Measurements from ENCODE around the gene KAT2B.

Gene KAT2B

DNA sequence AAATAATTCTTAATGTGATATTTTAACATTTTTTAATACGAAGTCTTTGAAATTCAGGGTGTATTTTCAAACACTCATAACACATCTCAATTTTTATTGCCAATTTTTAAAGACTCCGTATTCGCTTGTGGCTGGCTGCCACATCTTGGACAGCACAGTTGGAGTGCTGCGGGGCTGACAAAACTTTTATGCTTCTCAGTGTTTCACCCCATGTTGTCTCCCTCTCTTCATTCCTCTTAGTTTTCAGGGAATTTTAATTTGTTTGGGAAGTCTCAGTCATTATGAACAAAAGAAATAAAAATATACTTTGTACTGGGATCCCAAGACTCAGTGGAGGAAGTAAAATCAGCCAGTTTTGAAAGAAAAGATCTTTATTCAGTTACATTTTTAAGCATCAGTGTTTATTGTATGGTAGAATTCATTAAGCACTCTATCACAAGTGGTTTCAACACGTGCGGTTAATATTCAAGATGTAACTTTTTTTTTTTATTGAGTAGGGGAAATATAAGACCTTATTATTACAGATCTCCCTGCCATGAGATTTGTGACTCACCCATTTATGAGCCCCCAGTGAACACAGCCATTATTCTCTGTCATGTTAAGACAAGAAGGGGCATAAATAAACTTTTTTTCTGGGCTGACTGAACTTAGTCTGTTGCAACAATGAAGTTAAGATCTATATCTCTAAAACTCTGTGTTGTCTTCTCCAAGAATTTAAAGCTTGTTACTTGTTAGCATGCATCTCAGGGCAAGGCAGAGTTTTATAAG, 26.8 kb downstream of the KAT2B start:
- DNase-seq, result no peak

DNA sequence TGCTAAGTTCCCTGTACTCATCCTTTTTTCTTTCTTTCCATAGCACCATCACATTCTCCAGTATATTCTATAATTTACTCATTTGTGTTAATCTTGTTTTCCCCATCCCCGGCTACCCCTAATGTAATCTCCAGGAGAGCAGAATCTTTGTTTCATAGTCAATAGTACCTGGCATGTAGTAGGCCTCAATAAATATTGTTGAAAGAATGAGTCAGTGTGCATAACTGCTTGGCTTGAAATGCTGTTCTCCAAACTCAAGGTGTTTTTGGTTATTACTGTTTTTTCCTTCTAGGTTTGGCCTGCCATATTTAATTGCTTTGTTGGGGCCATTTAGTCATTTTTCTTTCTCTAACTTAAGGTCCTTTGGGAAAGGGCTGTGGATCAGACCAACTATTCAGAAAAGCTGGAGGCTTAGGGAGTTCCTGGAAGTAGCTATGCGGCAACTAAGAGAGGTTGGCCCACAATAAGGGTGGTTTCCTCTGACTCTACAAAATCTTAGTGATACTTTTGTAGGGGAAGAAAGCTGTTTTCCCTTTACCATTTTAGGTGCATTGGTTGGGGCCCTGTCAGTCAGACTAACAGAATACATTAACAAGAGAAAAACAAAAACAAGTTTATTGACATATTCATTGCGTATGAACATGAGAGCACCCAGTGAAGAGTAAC, 28.4 kb downstream of the KAT2B start:
- no peak for DNase-seq

DNA sequence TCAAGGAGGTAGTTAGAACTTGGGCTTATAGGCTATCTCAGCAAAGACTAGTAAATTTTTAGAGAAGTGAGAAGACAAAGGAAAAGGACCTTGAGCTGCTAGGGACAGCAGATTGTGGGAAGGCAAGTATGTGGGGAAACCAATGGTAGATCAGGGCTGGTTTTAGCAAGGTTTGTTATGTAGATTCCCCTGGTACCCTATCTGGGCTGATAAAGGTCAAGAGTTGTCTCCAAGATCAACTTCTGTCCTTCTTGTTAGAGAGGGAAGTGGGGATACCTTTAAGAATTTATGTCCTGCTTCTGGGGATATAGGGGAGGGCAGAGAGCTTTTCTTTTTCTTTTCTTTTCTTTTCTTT, 28.9 kb downstream of the KAT2B start:
- DNase-seq, result no peak

DNA sequence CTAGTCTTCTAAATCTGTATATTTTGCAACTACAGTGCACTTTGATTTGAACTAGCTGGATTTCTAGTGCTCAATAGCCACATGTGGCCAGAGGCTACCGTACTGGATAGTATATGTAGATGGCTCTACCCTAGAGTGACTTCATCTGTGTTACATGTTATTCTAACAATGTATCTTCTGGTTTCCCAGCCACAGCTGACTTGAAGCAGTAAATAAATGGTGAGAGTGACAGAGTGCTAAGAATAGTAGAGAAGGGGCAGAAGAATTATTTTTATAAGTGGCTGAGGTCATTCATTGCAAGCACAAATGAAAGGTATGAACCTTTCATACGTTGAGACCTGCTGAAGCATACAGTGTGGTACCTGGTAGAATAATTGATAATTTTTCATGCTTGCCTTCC, 30.9 kb downstream of the KAT2B start:
- no peak for DNase-seq

DNA sequence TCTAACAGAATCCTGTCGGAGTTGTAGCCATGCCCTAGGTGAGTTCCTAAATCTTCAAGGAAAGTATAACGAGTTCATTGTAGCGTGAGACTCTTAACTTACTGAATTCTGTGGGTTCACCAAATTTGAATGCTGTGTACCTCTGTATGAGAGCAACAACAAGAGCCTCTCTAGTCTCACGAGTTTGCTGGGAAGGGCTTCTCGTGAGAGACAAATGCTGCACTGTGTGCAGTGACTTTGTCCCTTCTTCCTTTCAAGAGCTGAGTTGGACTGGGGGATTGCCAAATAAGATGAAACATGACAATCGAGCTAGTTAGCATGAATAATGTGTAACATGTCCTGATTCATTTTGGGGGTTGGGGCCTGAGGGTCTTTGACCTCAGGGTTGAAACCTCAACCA, 32.2 kb downstream of the KAT2B start:
- DNase-seq, result no peak

DNA sequence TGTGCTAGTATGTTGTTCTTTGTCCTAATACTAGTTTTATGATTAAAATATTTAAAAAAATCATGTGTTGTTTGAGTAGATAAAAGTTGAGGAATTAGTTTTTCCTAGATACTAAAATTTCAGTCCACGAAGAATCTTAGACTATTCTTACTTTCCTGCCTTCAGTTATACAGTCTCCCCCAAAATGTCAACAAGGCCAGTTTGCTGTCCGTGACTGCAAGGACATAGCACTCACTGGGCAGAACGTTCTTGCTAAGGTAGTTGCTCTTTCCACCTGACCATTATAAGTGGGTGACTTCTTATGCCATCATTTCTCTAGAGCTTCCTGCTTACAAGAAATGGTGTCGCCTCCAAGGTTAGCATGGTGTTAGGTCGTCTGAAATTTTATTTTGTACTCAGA, 32.8 kb downstream of the KAT2B start:
- DNase-seq, result no peak

DNA sequence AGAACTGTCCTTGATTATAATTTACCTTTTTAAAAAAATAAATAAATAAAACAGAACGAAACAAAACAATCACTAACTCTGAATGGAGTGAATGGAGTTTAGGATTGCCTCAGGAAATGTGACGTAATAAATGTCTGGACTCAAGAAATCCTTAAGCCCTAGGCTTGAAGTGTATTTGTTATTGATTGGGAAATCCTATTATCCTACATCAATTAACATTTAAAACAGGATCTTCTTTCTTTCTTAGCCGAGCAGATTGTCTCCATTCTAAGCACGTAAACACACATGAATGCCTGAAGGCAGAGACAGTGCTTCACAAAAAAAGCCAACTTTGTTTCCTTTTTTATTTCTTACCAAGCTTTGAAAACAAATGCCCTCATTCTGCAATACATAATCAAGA, 33.4 kb downstream of the KAT2B start:
- DNase-seq, result no peak

DNA sequence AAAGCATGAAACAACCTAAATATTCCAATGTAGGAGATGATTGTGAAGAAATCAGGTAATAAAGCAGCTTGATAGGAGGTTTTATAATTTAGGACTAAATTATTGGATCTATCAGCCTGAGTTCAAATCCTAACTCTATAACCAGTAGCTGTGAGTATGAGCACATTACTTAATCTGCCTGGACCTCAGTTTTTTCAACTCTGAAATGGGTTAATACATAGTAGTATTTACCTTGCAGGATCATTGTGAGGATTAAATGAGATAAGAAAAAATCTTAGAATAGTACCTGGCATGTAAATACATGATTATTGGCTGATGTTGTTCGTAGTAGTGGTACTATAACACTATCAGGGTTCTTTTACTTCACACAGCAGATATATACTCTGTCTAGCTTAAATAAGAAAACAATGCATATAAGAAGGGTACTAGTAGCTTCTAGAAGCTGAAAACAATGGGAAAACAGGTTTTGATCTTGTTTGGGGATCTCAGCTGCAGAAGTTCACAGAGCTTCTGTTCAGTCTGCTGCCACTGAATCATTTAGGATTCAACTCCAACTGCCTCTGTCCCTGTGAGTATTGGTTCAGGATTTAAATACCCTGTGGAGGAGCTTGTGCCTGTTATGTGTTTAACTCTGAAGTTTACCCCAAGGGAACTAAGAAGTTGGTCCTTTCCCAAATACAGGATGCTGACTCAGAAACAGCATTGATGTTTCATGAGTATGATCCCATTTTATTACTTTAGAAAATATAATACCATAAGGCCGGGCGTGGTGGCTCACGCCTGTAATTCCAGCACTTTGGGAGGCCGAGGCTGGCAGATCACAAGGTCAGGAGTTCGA, 34.2 kb downstream of the KAT2B start:
- DNase-seq, result no peak

DNA sequence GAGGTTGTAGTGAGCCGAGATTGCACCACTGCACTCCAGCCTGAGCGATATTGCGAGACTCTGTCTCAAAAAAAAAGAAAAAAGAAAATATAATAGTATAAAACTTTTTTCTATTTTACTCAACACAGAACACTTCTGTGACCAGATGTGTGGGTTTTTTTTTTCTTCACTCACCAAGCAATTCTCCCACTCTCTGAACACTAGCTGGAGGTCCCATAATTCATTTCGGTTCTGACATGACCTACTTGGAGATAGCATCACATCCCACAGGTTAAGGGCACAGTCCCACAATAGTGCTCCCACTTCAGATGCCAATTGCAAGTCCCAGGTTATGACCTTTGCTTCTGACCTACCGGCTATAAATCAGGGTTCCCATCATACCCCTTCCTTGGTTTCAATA, 35.0 kb downstream of the KAT2B start:
- DNase-seq, result no peak

DNA sequence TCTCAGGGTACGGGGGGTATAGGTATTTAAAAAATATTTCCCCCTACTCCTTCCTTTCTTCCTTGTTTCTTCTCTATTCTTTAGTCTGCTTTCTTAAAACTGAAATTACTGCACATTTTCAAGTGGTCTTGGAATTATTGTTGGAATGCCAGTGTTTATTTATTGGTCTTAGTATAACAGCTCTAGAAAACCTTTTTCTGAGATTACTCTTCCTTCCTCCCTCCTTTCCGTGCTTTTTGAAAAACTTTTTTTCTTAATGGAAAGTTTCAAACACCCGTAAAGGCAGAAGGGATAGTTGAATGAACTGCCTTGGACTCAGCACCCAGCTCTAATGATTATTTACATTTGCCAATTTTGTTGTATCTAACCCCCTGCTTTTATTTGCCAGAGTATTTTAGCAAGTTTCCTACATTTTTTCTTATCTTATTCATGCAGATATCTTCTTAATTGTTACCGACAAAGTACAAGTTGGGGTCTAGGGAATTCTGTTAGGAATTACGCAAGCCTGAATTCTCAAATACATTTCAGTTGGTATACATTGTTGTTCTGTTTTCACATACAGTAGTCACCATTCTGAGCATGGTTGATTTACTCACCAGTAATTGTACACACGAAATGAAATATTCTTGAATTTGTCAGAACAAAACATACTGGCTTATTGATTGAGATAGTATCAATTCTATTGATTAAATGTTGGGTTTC, 36.2 kb downstream of the KAT2B start:
- DNase-seq, result no peak

DNA sequence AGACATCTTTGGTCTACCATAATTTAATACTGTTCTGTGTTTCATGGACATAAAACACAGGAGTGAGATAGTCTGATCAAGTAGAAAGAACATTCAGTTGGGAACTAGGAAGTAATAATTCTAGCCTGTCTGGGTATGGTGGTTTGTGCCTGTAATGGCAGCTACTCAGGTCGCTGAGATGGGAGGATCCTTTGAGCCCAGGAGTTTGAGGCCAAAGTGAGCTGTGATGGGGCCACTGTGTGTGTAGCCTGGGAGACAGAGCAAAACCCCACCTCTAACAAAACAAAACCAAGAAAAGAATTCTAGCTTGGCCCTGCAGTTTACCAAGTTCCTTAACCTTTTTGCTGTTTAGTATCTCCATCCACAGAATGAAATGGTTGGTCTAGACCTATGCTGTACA, 36.8 kb downstream of the KAT2B start:
- DNase-seq, result no peak

DNA sequence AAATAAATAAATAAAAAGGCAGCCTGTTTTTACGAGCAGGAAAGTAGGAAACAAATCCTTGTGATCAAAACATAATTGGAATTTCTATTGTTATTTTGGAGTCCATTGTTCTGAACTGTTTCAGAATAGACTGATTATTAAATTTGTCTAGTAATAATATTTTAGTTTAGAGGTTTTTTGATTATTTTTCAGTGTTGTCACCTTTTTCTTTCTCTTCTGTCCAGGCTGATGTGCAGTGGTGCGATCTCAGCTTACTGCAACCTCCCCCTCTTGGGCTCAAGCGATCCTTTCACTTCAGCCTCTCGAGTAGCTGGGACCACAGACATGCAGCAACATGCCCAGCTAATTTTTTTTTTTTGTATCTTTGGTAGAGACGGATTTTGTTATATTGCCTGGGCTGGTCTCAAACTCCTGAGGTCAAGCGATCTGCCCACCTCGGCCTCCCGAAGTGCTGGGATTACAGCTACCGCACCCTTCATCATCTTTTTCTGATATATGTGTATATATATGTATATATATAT, 38.0 kb downstream of the KAT2B start:
- DNase-seq, result no peak

DNA sequence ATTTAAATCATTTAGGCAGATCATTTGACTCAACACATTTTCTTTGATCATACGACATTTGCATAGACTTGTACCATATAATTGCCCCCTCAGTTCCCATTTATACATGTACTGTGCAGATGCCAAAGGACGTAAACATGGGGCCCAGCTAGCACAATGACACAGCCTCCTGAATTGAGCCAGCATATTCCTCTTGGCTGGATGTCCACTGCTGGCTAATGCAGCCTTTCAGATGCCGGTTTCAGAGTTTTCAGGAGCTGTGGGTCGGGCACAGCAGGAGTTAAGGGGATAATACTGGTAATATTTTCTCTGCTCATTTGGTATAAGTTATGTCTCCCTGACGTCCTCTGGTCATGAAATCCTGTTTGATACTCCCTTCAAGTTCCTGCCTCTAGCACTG, 39.4 kb downstream of the KAT2B start:
- DNase-seq, result no peak

DNA sequence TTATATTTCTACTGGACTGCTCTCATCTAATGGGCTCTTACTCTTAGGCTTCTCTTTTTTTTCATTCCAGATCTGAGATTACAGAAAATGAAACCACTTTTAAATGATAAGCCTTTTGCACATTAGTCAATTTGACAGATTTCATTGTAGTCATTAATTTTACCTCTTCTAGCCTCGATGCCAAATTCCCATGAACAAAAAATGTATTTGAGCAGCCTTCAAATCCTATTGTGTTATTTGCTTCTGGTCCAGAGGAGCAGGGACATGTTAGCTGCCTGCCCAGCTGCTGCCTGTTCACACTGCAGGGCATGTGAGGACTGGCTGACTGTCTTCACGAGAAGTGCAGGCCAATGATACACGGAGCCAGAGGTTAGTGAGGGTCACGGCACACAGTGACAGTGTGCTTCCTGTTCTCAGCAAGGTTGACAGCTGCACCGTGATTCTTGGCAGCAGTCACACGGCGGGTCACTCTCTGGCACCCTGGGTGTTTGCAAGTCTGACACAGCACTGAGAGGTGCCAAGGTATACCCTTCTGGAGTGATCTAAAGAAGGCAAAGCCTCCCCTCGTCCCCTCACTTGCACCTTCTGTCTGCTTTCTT, 40.8 kb downstream of the KAT2B start:
- DNase-seq, result peak in 1 of 2 donors; percentile 8

DNA sequence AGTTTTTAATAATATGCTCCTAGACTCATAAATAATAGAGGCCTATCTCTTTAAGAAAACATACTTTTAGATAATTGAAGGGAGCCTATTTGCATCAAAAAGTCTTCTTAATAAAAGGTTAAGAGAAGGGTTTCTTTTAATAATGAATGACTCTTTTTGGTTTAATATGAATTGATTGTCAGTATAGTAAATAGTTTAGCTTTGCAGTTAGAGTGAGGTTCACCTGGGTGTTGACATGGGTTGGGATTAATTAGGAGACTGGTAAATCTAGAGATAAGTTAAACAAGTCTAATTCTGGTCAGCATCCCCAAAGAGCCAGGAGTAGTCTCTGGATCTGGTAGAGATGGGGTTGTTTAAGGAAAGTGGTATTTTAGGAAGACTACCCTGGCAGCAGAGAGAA, 43.0 kb downstream of the KAT2B start:
- DNase-seq, result no peak

DNA sequence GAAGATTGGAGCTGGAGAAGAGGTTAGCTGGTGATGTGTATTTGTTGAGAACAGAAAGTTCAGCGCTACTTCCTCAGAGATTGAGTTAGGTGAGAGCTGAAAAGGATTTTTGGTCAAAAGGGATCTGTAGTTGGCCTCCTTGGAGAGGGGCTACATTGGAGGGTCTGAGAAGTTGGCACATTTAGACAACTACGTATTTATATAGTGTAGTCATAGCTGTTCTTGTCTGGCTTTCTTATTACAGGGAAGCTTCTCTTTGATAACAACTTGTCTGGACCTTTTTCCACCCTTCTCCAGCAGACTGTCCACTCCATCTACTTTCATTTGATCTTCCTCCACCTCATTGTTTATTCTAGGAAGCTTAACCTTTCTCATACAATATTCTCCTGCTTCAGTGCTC, 43.7 kb downstream of the KAT2B start:
- DNase-seq, result no peak

DNA sequence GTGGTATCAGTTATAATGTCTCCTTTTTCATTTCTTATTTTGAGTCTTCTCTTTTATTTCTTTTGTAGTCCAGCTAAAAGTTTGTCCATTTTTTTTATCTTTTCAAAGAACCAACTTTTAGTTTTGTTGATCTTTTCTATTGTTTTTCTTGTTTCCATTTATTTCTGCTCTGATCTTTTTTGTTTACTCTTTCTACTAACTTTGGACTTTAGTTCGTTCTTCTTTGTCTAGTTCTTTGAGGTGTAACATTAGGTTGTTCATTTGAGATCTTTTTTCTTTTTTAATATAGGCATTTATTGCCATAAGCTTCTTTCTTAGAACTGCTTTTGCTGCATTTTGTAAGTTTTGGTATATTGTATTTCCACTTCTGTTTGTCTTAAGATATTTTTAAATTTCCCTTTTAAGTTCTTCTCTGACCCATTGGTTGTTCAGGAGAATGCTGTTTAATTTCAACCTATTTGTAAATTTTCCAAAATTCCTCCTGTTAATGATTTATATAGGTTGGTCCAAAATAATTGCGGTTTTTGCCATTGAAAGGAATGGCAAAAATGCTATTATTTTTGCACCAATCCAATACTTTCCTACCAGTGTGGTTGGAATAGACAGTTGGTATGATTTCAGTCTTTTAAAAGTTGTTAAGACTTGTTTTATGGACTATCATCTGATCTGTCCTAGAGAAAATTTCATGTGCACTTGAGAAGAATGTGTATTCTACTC, 51.2 kb downstream of the KAT2B start:
- no peak for DNase-seq

DNA sequence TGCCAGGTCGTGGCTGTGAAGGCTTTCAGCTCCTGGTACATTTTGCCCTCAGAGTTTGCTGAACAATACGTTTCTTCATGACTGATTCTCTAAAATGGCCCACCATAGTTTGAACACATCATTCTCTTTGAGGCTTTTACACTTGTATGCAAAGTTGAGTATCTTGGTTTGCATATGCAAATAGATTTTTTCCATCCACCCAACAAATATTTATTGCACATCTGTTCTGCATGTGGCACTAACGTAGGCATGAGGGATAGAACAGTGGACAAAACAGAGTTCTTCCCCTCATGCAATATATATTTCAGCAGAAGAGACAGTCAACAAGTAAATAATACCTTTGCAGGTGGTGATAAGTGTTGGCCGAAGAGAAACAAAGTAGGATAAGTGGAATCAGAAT, 55.2 kb downstream of the KAT2B start:
- no peak for DNase-seq

DNA sequence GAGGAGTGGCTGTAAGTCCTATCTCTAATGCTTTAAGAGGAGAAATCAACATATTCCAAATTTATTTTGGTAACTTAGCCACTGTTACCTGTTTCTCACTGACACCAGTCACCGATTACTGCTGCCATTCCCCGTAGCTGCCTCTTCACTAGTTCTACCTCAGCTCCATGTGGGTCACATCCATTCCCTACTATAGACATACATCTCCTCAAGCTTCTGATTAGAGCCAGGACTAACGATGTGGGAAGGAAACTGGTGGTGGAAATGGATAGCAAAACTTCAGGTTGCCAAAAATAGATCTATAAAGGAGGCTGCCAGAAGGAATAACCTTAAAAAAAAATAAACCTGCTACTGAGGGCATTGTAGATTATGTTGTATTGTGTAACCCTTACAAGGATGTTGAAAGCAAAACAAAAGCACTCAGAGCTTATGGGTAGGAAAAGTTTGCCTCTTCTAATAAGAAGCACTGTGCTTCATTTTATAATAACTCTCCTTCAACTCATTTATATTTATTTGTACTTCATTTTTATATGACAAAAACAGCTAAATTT, 56.0 kb downstream of the KAT2B start:
- no peak for DNase-seq

DNA sequence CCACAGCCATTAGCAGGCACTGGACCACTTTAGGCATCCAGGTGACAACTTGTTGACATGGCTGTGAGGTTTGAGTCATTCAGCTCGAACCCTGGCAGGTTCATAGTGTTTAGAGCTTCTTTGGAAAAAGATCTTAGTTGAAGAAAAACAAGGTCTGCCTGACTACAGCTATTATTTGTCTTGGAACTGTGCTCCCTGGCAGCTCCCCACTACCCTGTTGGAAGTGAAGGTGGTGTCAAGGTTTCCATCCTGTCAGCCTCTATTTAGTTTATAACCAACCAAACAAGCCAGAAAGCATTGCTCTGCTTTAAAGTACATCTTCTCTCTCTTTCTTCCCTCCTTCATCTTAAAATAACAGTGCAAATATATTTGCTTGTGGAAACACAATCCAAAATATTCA, 56.8 kb downstream of the KAT2B start:
- no peak for DNase-seq

DNA sequence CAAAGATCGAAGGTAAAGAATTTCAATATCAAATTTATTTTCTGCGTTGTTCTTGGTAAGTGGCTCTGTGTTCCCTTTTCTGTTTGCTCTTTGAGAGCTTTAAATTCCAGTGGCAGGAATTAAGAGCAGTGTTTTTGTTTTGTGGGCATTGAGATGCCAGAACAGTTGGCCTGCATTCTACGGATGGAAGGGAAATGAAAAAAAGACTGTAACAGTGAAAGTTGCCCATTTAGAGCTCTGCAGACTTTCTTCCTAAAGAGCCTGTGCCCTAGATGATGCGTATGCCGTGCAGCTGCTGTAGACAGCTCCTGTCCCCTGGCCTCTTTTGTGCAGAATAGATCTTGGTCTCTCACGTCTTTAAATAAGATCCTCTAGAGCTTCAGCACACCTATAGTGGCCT, 58.8 kb downstream of the KAT2B start:
- DNase-seq, result no peak

DNA sequence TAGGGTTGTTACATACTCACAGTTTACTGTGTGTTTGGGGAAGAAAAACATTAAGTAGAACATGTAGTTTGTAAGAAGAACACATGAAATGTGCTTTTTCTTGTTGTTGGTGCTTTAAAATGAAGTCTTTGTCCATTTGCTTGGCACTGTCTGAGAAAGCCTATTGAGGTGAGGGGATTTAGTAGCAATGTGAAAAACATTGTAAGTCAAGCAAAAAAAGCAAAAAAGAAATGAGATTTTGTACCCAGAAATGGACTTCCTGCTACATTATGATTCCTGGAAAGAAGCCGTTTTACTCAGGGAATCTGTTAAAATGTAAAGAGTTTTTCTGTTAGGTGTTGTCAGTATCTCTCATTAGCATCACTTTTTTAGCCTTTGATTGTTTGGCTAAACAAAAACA, 59.9 kb downstream of the KAT2B start:
- DNase-seq, result no peak

Measured in activated CD4-positive, alpha-beta T cell treated with anti-CD3 and anti-CD28 coated beads for 4 hours (primary cell).